GM12891 (cell line): ENCODE data around the gene BLTP3B.

Source experiments
- DNase-seq: peaks from one replicate; pipeline ENCODE4 v3.0.0; 2011; ENCODE audit warnings: low spot score; ENCODE audit not compliant: insufficient read length
- FAIRE-seq: peaks from 2 replicates; lab custom pipeline; 2011; peaks lifted over from hg19 to GRCh38; lab: Jason Lieb, UNC
- PAX5 ChIP-seq: IDR thresholded peaks from 2 replicates; pipeline ENCODE4 v1.6.1; 2011; ENCODE audit warnings: low read length, moderate library complexity, mild to moderate bottlenecking; ENCODE audit not compliant: insufficient read depth, severe bottlenecking
- POLR2A ChIP-seq: IDR thresholded peaks from 2 replicates; pipeline ENCODE4 v1.6.1; 2011; ENCODE audit warnings: low read depth, low read length, control low read depth
- POLR2AphosphoS5 ChIP-seq: IDR thresholded peaks from 2 replicates; pipeline ENCODE4 v1.6.1; 2011; ENCODE audit warnings: low read depth, low read length, control low read depth
- POU2F2 ChIP-seq: IDR thresholded peaks from 2 replicates; pipeline ENCODE4 v1.6.1; 2011; ENCODE audit warnings: low read depth, mild to moderate bottlenecking, control low read depth, low read length, moderate library complexity
- SPI1 ChIP-seq: IDR thresholded peaks from 2 replicates; pipeline ENCODE4 v1.6.1; 2011; ENCODE audit warnings: low read depth, low read length, control low read depth
- TAF1 ChIP-seq: IDR thresholded peaks from 2 replicates; pipeline ENCODE4 v1.6.1; 2011; ENCODE audit warnings: low read depth, low read length, control low read depth

BLTP3B gene

GRCh38 chr12:100123316-100124095 lies 19.2 kb downstream of the BLTP3B start:
- no peak for DNase-seq
- FAIRE-seq = no peak
- no peak for TF ChIP-seq POLR2A
- no peak for TF ChIP-seq POU2F2
- TF ChIP-seq TAF1 = no peak
- no peak for TF ChIP-seq SPI1
- TF ChIP-seq PAX5 = no peak
- no peak for TF ChIP-seq POLR2AphosphoS5

DNA sequence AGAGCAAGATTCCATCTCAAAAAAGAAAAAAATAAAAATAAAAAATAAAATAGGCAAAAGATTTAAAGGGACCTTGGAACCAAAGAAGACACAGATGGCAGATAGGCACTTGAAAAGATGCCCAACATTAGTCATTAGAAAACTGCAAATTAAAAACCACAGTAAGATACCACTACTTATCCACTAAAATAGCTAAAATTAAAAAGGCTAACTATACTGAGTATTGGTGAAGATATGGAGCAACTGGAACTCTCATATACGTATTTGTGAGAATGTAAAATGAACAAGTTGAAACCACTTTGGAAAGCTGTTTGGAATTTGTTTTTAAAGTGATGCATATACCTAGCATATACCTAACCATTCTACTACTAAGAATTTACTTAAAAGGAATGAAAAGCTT lies 22.3 kb downstream of the BLTP3B start:
- TF ChIP-seq SPI1 (no peak), PAX5 (no peak), TAF1 (no peak), POLR2A (no peak), POU2F2 (no peak), POLR2AphosphoS5 (no peak)
- no peak for FAIRE-seq
- no peak for DNase-seq

DNA sequence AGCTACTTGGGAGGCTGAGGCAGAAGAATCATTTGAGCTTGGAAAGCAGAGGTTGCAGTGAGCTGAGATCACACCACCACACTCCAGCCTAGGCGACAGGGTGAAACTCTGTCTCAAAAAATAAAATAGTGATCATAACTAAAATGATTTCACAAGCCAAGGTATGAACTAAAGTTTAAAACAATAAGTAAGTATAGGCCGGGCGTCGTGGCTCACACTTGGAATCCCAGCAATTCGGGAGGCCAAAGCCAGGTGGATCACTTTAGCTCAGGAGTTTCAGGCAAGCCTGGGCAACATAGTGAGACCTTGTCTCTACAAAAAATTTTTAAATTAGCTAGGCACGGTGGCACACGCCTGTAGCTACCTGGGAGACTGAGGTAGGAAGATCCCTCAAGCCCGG lies 27.4 kb downstream of the BLTP3B start:
- TF ChIP-seq PAX5 (no peak), SPI1 (no peak), TAF1 (no peak), POU2F2 (no peak), POLR2AphosphoS5 (no peak), POLR2A (no peak)
- DNase-seq (no peak), FAIRE-seq (no peak)

DNA sequence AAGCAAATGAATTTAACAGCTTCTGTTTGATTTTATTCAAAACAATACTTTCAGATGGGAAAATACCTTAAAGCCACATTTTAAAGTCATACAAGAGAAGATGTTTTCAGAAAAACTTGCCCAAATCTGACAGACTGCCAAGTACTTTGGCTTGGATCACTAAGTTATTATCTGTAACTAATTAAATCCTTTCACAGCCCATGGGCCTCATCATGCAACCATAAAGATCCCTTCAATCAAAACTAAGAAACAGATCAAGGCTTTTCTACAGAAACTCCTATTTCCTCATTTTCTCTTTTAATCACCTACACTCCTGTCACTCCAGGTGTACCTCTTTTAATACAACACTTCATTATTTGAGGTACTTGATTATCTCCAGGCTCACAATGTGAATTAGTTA lies 28.1 kb downstream of the BLTP3B start:
- no peak for DNase-seq
- TF ChIP-seq TAF1 = no peak
- no peak for TF ChIP-seq PAX5
- TF ChIP-seq POLR2AphosphoS5 = no peak
- no peak for TF ChIP-seq POU2F2
- TF ChIP-seq SPI1 = peak; percentile 18; the same call in 1 of the 2 replicates
- no peak for TF ChIP-seq POLR2A
- no peak for FAIRE-seq

GRCh38 chr12:100110276-100110675 lies 32.4 kb downstream of the BLTP3B start:
- DNase-seq (no peak), FAIRE-seq (no peak)
- TF ChIP-seq POLR2A (no peak), TAF1 (no peak)

DNA sequence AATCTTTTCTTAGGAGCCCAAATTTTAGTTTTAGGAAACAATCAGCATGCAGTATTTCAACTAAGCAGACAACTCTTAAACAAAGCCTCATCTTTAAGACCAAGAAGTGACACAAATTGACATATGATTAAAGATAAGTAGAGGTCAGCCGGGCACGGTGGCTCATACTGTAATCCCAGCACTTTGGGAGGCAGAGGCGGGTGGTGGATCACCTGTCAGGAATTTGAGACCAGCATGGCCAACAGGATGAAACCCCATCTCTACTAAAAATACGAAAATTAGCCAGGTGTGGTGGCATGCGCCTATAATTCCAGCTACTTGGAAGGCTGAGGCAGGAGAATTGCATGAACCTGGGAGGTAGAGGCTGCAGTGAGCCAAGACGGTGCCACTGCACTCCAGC lies 35.8 kb downstream of the BLTP3B start:
- no peak for FAIRE-seq
- no peak for DNase-seq
- TF ChIP-seq TAF1 = no peak
- TF ChIP-seq POLR2AphosphoS5 = no peak
- no peak for TF ChIP-seq SPI1
- no peak for TF ChIP-seq POU2F2
- TF ChIP-seq POLR2A = no peak
- no peak for TF ChIP-seq PAX5

- DNase-seq = no peak
- FAIRE-seq = no peak
- TF ChIP-seq POLR2AphosphoS5 = no peak
- TF ChIP-seq TAF1 = no peak
- TF ChIP-seq SPI1 = no peak
- no peak for TF ChIP-seq POLR2A
Measured at GRCh38 chr12:100105661-100106060, 37.0 kb downstream of the BLTP3B start.

DNA sequence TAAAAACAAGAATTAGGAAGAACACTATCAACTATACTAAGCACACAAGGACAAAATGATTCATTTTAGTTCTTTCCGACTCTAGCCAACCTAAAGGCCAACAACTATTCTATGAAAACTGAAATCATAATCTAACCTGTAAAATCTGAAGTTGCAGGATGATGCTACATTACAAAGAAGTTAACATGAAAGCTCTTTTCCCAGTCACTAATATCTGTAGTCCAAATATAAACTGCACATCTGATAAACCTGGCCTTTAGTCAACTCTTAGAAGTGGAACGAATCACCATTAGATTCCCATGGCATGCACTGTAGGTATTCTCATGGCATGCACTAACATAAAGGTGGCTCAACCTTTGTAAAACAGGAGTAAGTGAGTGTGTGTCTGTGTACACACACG lies 41.7 kb downstream of the BLTP3B start:
- TF ChIP-seq POLR2AphosphoS5 (no peak), TAF1 (no peak), PAX5 (no peak), POLR2A (no peak), POU2F2 (no peak), SPI1 (no peak)
- no peak for FAIRE-seq
- no peak for DNase-seq
